Fibroblast of villous mesenchyme (primary cell): ENCODE measurements around the gene KCNJ6. TPM values are rescaled to one million over a fixed set of nuclear protein-coding genes. Genes with fewer than 3 reads are reported as not detected.
"Not testable (repeated sequence)": the region's sequence is repeated elsewhere in the genome, so short reads cannot be mapped to it uniquely, and the experiment has no call there.

Experiments used
- DNase-seq: peaks from one replicate; pipeline ENCODE4 v3.0.0-alpha.2; 2010; ENCODE audit warnings: low read depth
- H3K4me3 ChIP-seq: 2 replicates; pipeline ENCODE4 v1.5.1; 2011; ENCODE audit warnings: low read depth, mild to moderate bottlenecking, low read length
- total RNA-seq: library from RNA; depleted of rRNA; stranded (reverse); fragments of >200 nt; gene quantifications from 2 replicates; pipeline ENCODE4 v1.2.3, GENCODE V29; 2012
- TF ChIP-seq, protein P1 (sequence below): IDR thresholded peaks from 2 replicates; pipeline ENCODE4 v1.5.1; 2012; ENCODE audit warnings: low read depth, mild to moderate bottlenecking, low read length; ENCODE audit not compliant: insufficient read depth

Gene KCNJ6
- total RNA-seq, 1 donor: not detected

DNA sequence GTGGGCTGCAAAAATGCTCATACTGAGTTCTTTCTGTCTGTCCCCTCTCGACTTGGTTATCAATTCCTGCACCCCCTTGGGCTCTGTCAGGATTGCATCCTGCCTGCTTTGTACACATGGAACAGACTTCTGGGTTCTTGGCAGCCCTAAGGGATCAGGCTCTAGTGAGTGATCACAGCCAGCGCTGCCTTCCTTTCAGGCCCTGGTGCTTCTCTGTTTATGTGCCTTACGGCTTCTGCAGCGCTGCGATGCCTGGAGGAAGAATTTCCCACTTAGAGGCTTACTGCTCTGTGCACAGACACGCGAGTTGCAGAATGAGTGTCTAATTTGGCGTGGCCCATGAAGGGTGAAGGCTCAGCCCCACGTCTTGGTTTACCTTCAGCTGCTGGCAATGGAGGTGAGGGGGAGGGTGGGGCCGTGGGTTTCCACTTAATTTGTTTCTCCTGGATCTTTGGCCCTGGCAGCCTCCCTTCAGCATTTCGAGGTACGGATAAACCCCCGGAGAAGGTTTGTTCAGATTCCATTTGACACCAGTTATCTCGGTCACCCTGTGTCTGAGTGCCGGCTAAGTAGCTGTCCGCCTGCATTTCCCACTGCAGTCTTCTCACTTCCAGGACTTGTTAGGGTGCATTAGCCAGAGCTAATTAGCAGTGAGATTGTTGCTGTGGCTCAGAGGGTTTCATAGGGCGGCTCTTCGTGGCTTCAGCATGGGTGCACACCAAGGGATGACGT, 322.4 kb downstream of the KCNJ6 start:
- no peak overlapping the region for H3K4me3 ChIP-seq
- DNase-seq: no peak
- TF ChIP-seq, protein P1, sequence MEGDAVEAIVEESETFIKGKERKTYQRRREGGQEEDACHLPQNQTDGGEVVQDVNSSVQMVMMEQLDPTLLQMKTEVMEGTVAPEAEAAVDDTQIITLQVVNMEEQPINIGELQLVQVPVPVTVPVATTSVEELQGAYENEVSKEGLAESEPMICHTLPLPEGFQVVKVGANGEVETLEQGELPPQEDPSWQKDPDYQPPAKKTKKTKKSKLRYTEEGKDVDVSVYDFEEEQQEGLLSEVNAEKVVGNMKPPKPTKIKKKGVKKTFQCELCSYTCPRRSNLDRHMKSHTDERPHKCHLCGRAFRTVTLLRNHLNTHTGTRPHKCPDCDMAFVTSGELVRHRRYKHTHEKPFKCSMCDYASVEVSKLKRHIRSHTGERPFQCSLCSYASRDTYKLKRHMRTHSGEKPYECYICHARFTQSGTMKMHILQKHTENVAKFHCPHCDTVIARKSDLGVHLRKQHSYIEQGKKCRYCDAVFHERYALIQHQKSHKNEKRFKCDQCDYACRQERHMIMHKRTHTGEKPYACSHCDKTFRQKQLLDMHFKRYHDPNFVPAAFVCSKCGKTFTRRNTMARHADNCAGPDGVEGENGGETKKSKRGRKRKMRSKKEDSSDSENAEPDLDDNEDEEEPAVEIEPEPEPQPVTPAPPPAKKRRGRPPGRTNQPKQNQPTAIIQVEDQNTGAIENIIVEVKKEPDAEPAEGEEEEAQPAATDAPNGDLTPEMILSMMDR: no peak

- TF ChIP-seq, protein P1: no peak
- H3K4me3 ChIP-seq: no peak overlapping the region
- DNase-seq: no peak
Measured at GRCh38 chr21:37593015-37593414, 323.2 kb downstream of the KCNJ6 start.

DNA sequence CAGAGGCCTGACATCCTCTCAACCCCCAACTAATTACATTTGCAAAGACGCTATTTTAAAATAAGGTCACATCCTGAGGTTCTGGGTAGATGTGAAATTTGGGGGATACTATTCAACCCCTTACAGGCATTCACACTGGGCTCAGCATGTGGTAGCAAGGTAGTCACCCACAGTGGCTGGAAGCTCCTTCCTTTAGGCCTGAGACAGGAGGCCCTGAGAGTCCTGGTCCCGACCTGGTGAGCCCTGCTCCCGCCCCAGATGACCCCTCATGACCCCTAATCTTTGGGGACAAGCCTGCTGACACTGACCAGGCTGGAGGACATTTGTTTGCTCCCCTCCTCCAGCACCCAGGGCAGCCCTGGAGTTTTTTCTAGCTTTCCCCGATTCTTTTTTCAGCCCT, 323.8 kb downstream of the KCNJ6 start:
- H3K4me3 ChIP-seq: no peak overlapping the region
- DNase-seq: no peak
- TF ChIP-seq, protein P1: no peak

- DNase-seq, H3K4me3 ChIP-seq: not testable (repeated sequence)
Measured at GRCh38 chr21:37591994-37592393, 324.3 kb downstream of the KCNJ6 start.

DNA sequence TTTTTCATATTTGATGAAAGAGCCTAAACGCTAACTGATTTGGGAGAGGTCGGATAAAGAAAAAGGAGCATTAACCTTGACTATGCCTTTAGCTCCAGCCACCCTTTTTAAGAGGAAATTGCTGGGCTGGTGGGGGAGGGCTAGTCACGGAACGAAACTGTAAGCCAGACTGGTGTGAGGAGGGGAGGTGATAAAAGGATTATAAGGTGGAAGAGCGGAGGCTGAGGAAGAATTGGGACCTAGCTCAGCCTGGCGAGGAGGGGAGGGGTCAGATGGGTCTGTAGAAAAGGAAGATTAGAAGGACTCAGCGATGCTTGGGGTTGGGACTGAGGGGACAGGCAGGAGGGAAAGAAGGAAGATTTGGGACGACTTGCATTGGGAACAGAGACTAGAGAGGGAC, 325.4 kb downstream of the KCNJ6 start:
- not testable (repeated sequence) for DNase-seq, H3K4me3 ChIP-seq

- not testable (repeated sequence) for DNase-seq
Measured at GRCh38 chr21:37588644-37589043, 327.6 kb downstream of the KCNJ6 start.

DNA sequence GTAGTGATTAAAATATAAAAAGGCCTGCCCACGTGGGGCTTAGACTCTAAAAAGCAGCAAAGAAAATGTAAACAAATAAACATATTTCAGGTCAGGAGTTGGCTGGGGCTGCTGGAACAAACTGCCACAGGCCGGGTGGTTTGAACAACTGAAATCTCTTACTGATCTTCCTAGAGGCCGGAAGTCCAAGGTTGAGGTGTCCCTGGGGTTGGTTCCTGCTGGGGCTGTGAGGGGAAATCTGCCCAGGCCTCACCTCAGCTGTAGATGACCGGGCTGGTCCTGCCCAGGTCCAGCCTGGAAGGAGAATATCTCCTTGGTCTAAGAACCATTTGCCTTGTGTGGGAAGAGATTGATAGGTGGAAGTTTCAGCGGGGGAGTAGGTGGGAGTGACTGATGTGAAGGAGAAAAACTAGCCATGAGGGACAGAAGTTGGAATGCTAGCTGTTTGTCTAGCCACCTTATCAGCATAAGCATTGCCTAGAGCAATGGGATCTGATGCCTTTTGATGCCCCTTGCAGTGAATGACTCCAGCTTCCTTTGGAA, 328.6 kb downstream of the KCNJ6 start:
- no peak for DNase-seq
- no peak overlapping the region for H3K4me3 ChIP-seq
- TF ChIP-seq, protein P1: no peak

More at GRCh38 chr21:37588644-37589043, 327.6 kb downstream of the KCNJ6 start:
- H3K4me3 ChIP-seq: not testable (repeated sequence)

- TF ChIP-seq, protein P1: no peak
- H3K4me3 ChIP-seq: no peak overlapping the region
- no peak for DNase-seq
Measured at GRCh38 chr21:37587203-37587602, 329.1 kb downstream of the KCNJ6 start.
